NCI-H446 (cell line): ENCODE data around the gene PPIL4.
"Not testable (repeated sequence)": the region's sequence is repeated elsewhere in the genome, so short reads cannot be mapped to it uniquely, and the experiment has no call there.

ENCODE experiments used
- DNase-seq, 2 experiments: peaks; one replicate each; lab custom pipeline; 2025; lab: John Stamatoyannopoulos, UW

The PPIL4 gene

DNA sequence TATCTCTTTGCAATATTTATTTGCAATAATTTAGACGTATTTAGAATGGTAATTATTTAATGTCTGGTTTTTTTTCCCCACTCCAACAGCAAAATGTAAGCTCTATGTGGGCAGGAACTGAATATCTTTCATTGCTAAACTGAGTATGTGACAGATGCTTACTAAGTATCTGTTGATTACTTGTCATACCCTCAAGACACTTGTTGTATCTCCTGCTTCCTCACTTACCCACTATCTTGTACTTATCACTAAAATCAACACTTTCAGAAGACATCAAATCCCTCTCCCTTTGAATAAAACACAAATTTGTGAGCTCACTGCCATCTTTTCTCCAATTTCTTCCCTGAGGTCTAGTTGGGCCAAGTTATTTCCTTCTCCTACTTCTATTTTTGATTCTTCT lies 30.3 kb downstream of the PPIL4 start:
- no peak for DNase-seq

DNA sequence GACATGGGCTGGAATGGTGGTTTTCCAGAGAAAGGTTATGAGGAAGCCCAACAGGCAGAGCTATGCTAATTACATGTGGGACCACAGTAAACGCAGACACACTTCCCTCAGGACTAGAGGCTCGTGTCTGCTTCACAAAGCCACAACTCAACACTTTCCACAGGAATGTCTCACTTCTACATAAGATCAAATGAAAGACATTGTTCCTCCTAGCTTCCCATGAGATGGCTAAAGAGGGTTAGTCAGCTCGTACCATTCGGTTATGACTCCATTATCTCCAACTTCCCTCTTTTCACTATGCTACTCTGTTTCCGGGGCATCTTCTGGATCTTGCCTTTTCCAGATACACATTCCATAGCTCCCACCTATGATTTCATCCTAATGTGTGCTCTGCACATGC lies 31.9 kb downstream of the PPIL4 start:
- DNase-seq: no peak

DNA sequence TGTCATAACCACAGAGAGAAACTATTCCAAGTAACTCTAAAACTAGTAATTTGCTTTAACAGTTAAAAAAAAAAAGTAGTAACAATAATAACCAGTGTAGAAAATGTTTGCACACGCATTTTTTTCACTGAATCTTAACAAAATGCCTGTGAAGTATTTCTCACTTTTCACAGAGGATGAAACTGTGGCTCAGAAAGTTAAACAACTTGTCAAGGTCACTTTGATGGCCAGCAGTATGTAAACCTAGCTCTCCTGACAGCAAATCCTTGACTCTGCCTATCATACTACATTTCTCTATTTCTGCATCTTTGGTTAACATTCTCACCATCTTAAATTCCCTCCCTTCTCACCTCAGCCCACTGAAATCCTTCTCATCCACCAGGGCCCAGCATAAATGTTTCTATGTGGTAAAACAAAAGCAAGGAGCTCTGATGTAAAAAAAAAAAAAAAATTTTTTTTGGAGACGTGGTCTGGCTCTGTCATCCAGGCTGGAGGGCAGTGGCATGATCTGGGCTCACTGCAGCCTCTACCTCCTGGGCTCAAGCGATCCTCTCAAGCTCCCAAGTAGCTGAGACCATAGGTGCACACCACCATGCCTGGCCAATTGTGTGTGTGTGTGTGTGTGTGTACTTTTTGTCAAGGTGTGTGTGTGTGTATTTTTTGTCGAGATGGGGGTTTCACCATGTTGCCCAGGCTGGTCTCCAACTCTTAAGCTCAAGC lies 34.9 kb downstream of the PPIL4 start:
- DNase-seq: no peak

DNA sequence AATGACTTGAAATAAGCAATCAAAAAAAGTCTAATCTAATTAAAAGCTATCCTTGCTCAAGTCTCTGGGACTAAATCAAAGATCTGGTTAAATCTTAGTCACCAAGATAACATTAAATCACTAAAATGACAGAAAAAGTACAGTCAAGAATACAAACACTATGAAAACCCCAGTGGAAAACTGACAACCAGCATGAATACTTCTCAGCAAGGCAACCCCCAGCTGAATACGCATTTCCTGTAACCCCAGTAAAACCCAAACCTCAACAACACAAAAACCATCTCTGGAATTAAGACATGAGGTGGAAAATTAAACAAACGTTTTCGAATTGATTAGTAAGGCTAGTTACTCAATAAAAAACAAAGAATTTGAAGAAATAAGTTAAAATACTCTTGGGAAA lies 37.4 kb downstream of the PPIL4 start:
- DNase-seq: no peak

DNA sequence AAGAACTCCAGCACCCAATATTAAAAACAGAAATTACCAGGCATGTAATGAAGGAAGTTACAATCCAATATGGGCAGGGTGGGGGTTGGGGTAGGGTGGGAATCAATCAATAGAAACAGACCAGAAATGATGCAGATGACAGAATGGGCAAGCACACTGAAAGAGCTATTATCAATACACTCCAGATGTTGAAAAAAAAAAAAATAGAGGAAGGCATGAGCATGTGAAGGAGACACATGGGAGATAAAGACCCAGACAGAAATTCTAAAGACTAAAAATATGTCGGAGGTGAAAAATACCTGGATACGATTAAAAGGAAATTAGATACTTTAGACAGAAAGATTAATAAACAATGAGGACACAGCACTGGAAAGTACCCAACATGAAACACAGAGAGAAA lies 42.0 kb downstream of the PPIL4 start:
- no peak for DNase-seq

DNA sequence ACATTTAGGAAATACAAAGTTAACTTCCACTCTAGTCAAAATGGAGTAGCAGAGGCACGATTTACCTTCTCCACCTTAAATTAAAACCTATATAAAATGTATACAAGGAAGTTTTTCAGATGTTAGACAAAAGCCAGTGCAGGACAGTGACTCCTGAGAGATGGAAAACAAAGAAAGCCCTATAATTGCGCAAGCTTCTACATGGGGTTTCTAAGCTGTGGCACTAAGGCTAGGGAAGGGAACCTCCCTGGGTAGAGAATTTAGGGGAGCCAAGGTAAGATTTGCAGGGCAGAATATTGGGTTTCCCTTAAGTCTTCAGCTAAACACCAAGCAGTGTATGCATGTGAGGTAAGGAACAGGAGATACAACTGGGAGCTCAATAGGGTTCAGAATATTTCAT lies 42.6 kb downstream of the PPIL4 start:
- DNase-seq: no peak

DNA sequence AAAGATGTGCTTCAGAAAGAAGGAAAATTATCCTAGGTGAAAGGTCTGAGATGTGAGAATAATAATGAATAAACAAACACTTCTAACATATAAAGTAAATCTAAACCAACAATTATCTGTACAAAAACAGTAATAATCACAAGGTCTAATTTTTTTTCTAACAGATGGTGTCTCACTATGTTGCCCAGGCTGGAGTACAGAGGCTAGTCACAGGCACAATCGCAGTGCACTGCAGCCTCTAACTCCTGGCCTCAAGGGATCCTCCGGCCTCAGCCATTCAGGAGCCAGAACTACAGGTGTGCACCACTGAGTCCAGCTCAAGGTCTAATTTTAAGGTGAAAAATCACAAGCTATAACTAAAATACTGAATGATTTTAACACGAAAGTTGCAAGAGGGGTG lies 44.1 kb downstream of the PPIL4 start:
- no peak for DNase-seq

DNA sequence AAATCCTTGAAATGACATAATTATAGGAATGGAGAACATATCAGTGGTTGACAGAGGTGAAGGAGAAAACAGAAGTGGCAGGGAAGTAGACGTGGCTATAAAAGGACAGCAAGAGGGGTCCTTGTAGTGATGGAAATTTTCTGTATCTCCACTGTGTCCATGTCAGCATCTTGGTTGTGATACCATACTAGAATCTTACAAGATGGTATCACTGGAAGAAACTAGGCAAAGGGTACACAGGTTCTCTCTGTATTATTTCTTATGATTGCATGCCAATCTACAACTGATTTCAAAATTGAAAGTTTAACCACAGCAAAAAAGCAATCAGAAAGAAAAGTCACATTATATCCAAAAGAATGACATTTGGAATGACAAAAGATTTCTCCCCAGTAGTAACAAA lies 44.6 kb downstream of the PPIL4 start:
- no peak for DNase-seq

DNA sequence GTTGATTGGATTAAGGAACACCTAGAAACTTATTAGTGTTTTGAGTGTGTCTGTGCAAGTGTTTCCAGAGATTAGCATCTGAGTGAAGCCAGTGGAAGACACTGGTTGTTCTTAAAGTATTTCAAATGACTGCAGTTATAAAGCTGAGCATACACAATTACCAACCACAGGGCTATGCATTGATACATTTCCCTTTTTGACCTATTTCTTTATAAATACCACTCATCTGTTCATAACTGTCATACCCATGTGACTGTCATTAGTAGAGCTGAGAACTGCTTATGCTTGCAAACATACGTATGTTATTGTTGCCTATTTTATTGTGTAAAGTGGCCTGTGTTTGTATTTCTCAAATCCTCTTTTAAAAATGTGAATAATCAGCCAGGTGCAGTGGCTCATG lies 45.7 kb downstream of the PPIL4 start:
- no peak for DNase-seq

DNA sequence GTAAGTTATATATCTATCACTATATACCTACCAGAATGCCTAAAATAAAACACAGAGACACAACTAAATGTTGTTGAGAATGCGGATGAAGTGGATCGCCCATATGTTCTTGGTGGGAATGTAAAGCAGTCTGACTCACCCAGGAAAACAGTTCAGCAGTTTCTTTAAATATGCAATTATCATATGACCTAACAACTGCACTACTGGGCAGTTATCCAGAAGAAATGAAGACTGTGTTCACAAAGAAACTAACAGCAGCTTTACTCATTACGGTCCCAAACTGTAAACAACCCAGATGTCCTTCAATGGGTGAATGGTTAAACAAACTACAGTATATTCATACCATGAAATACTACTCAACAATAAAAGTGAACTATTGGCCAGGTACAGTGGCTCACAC lies 46.8 kb downstream of the PPIL4 start:
- DNase-seq: peak; percentile 7 to 56

DNA sequence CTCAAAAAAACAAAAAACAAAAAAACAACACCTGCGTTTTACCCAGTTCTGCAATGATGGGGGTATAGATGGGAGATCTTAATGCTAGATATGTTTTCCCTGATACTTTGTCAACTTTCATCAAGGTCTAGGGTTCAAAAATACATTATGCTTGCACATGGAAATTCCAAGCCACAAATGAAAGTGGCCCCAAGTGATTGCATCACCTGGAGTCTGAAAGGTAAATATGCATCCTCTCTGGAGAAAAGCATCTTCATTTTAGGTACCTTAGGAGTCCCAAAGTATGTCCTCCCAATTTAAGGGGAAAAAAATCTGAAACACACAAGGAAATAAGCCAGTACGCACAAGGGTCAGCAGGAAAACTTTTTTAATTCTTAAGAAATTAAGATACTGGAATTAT lies 48.5 kb downstream of the PPIL4 start:
- no peak for DNase-seq

DNA sequence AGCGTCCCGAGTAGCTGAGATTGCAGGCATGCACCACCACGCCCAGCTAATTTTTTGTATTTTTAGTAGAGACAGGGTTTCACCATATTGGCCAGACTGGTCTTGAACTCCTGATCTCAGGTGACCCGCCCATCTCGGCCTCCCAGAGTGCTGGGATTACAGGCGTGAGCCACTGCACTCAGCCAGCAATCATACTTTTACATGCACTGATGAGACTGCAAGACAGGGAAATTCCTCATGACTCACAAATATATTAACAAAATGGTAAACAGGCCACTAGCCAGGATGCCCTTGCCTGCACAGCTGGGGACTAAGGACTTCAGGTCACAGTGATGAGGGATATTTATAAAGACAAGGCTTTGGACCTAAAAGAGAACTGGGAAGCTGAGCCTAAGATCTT lies 49.2 kb downstream of the PPIL4 start:
- DNase-seq: not testable (repeated sequence)

DNA sequence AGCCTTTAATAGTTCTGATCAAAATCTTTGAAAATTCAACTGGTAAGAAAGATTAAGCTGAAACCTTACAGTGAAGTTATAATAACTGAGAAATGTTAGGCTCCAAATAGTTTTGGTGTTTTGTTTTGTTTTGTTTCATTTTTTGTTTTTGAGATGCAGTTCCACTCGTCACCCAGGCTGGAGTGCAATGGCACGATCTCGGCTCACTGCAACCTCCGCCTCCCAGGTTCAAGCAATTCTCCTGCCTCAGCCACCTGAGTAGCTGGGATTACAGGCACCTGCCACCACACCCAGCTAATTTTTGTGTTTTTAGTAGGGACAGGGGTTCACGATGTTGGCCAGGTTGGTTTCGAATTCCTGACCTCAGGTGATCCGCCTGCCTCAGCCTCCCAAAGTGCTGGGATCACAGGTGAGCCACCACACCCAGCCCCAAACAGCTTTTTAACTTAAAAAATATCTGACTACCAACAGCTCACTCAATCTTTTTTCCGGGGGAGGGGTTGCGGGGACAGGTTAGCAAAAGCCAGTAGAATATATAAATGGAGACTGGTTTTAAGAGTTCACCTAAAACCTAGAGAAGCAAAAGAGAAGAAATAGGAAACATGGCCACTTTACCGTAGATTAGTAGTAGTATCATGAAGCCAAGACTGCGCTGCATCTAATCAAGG lies 50.4 kb downstream of the PPIL4 start:
- not testable (repeated sequence) for DNase-seq

DNA sequence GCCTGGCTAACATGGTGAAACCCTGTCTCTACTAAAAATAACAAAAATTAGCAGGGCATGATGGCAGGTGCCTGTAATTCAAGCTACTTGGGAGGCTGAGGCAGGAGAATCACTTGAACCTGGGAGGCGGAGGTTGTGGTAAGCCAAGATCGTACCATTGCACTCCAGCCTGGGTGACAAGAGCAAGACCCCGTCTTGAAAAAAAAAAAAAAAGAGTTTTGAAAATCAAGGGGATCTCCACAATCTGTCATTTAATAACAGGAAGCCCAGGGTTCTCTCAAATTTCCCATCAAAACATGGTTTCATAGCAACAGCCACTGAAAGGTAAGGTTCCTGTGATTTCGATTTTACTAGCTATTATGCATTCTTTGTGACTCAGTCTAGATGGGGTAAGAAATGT lies 51.0 kb downstream of the PPIL4 start:
- not testable (repeated sequence) for DNase-seq

DNA sequence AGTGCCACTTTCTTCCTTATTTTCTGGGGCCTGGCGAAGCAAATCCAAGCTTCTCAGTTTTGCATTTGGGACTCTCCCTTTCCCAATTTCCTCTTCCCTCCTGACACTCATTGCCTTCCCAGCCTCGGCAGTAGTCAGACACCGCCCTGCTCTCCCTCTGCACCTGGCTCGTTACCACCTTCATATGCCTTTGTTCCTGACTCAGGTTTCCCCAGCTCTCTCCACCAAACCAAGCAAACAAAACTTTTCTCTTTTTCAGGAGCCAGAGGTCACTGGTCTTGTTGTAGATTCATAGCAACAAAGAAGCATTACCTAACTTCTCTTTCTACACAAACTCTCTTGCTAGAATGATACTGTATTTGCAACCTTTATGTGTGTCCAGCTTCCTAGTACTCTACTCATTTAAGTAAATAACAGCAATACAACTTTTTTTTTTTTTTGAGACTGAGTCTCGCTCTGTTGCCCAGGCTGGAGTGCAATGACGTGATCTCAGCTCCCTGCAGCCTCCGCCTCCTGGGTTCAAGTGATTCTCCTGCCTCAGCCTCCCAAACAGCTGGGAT lies 52.0 kb downstream of the PPIL4 start:
- no peak for DNase-seq

DNA sequence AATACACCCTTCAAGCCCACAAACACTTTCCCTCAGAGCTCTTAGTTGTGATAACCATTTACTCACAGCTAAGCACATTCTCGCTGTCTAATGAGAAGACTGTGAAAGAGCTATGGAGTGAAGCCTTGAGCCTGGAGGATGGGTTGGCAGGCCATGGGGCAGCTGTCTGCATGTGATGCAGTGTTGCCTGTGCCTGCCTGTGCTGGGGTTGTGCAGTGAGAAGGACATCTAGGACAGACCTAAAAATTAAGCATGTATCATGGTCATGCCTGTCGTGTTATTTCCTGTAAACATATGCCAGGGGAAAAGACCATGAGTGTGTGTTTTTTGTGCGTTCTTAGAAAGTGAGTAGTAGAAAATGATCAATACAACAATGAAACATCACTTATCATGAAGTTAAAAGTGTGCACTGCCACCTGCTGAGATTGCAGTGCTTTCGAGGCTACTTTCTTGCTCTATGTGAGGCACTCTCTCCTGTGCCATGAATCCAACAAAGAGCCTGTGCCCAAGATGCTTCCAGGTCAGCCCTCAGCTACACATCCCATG lies 53.0 kb downstream of the PPIL4 start:
- no peak for DNase-seq

DNA sequence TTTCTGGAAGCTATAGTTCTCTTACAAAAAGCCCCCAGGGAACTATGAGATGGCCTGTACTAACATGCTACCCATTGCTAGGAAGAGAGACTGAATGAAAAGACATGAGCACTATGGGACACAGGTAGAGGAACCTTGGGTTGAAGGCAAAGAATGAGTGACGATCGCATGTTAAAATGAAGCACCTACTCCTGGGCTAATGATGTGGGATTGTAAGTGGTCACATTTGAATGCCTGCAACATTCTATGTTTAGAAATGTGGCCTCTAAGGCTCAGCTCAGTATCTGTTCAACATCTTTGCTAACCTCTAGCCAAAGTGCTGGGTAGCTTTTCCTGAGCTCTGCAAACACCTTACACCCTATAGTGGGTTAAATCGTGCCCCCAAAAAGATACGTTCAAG lies 55.9 kb downstream of the PPIL4 start:
- DNase-seq: no peak

DNA sequence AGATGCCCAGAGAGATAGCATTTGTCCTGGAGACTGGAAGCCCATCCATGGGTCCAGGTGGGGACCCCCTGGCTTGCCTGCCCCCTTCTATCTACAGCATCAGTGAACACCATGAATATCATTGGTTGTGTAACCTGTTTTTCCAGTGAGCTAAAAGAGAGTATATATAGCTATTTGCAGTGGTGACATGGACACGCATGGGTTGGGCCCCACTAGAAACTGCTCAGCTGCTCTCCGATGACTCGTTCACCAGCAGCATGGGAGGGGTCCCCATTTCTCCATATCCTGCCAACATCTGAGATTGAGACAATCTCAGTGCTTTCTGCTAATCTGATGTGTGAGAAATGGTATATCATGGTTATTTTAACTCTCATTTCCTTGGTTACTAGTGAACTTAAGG lies 57.0 kb downstream of the PPIL4 start:
- no peak for DNase-seq

DNA sequence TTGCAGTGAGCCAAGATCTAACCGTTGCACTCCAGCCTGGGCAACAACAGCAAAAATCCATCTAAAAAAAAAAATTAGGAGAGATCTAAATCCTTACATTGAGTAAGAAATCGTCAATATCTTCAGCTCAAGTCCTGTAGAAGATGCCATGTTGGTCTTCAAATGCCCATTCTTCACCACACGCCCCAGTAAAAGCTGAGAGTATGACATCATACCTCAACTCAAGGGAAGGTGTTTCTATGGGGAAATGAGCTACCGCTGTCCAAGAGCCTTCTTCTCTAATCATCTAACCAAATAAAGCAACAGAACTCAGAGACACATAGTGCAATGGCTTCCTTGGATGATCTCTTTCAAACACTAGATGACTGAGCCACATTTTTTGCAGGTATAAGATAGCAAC lies 58.5 kb downstream of the PPIL4 start:
- no peak for DNase-seq

DNA sequence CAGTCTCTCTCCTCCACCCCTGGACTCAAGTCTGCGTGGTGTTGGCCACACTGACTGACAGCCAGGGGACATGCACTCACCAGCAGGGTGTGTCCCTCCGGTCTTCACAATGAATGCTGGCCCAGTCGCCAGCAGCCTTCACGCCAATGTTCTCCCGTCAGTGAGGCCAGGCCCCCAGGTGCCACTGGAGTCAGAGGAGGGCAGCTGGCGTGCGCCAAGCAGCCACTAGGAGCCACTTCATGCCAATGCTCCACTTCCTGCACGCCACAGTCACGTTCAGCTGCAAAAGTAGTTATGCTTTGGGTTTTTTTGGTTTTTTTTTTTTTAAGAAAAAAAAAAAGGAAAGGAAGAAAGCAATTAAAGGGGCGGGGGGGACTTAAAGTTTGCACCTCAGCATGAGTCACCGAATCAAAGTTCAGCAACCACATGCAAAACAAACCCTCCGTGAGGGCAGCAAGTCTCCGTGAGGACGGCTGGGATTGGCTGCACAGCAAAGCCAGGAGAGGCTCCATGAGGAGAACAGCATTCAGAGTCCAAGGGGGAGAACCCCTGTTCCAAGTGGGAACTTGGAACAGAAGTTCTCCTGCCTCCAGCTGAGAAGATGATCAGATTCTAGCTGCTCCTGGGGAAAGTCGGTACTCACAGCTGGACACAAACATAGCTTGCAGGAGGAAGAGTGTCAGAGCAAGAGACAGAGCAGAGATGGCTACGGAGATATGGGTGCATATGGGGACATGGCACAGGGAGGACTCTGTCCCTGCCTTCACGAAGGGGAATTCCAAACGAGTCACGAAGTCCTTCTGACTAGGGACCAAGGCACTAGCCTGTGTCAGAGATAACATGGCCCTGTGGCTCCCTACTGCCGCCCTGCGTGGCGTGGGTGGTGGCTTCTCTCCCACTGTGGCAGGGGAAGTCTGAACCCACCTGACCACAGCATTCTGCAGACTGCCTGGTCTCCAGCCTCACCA lies 60.8 kb downstream of the PPIL4 start, which contains the start of gene ZC3H12D:
TSS of gene ZC3H12D (minus strand) at position 282 of the 968 bp plus-strand sequence. CDS start 10,471 bp downstream, outside the sequence.
- DNase-seq: no peak

DNA sequence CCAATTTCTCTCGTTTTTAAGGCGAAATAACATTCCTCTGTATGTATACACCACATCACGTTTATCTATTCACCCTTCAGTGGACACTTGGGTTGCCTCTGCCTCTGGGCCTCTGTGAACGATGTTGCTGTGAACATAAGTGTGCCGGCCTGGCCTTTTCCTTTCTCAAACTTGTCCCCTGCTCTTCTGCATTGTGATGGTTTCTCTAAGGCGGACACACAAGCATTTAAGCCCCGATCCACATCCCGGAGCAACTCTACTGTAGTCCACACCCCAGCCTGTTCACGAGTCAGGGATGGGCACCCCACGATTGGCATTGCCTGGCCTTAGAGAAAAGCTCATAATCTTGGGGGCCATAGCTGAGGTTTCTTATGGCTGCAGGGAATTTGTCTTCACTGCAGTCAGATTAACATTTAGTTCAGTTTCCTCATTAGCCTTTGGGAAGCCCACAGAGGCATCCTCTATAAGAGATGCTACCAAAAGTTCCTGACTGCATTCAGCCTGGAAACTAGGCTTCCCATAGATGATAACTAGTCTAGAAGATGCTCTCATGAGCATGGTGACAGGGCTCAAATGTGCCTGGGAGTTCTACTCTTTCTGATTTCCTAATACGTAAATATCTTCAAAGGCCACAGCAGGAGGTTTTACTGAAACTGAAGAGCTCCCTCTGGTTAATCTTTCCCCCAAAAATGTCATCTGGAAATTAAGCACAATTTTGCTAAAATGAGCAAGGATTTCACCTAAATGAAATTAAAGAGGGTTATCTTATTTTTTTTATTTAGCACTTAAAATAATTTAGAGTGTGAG lies 61.8 kb downstream of the PPIL4 start:
- DNase-seq: no peak
